IMR-90 (cell line): Measurements from ENCODE around the gene LMAN2. TPM values are rescaled to one million over a fixed set of nuclear protein-coding genes. Genes with fewer than 3 reads are reported as not detected.
"Not testable (repeated sequence)": the region's sequence is repeated elsewhere in the genome, so short reads cannot be mapped to it uniquely, and the experiment has no call there.

Experiments
- ATAC-seq: fragments of 200-7000 bp; cut with Tn5 transposase; 2 replicates; pipeline ENCODE4 v1.9.1; 2020; ENCODE audit warnings: low read depth, mild to moderate bottlenecking, moderate library complexity
- BruUV-seq: library from RNA; stranded (reverse); fragments of 400-500 nt; replicated peaks from 2 replicates; lab custom pipeline; 2021; lab: Mats Ljungman, UMichigan
- CTCF ChIA-PET: fragments of 300-600 bp; formaldehyde crosslinking; extraction: SDS; loops from one replicate; lab custom pipeline; 2021; ENCODE audit warnings: antibody characterized with exemption; lab: Yijun Ruan, JAX
- POLR2A ChIA-PET: fragments of 300-600 bp; sonication (Branson Sonifier 250); formaldehyde crosslinking; loops from one replicate; lab custom pipeline; 2022; ENCODE audit warnings: antibody characterized with exemption; ENCODE audit not compliant: unreplicated experiment; lab: Charles Lee
- DNase-seq: peaks from one replicate; pipeline ENCODE4 v3.0.0; 2013
- H2AFZ ChIP-seq: replicated peaks from 2 replicates; pipeline ENCODE3; 2013; ENCODE audit warnings: low read length, mild to moderate bottlenecking; ENCODE audit not compliant: poor library complexity
- H2AK5ac ChIP-seq: 2 replicates; pipeline ENCODE4 v1.6.1; 2013; ENCODE audit warnings: low read depth, low read length, inconsistent platforms
- H2AK9ac ChIP-seq: replicated peaks from 2 replicates; pipeline ENCODE3; 2013; ENCODE audit warnings: mild to moderate bottlenecking, low read depth, low read length, moderate library complexity; ENCODE audit not compliant: poor library complexity
- H2BK120ac ChIP-seq: 2 replicates; pipeline ENCODE4 v1.6.1; 2013; ENCODE audit warnings: low read depth, low read length, inconsistent platforms
- H2BK15ac ChIP-seq: 3 replicates; pipeline ENCODE4 v1.6.1; 2013; ENCODE audit warnings: low read depth, low read length, inconsistent platforms
- H2BK20ac ChIP-seq: 2 replicates; pipeline ENCODE4 v1.6.1; 2013; ENCODE audit warnings: low read depth, mild to moderate bottlenecking, inconsistent platforms, low read length, moderate library complexity
- H2BK5ac ChIP-seq: 2 replicates; pipeline ENCODE4 v1.6.1; 2013; ENCODE audit warnings: mild to moderate bottlenecking, low read depth, low read length, inconsistent platforms; ENCODE audit not compliant: poor library complexity, severe bottlenecking
- H3K14ac ChIP-seq: replicated peaks from 2 replicates; pipeline ENCODE4 v1.6.1; 2013; ENCODE audit warnings: low read depth, low read length, inconsistent platforms
- H3K18ac ChIP-seq: 2 replicates; pipeline ENCODE4 v1.6.1; 2013; ENCODE audit warnings: low read depth, low read length, control low read depth
- H3K23ac ChIP-seq: 2 replicates; pipeline ENCODE4 v1.6.1; 2013; ENCODE audit warnings: low read depth, low read length, inconsistent platforms
- H3K27ac ChIP-seq: 2 replicates; pipeline ENCODE4 v1.5.1; 2013; ENCODE audit warnings: mild to moderate bottlenecking, control low read depth, low read length; ENCODE audit not compliant: insufficient read depth
- H3K27me3 ChIP-seq: 2 replicates; pipeline ENCODE4 v1.6.1; 2013; ENCODE audit warnings: low read length; ENCODE audit not compliant: control insufficient read depth, insufficient read depth
- H3K36me3 ChIP-seq: 2 replicates; pipeline ENCODE4 v1.6.1; 2013; ENCODE audit warnings: low read length, mixed read lengths; ENCODE audit not compliant: control insufficient read depth, insufficient read depth
- H3K4ac ChIP-seq: 2 replicates; pipeline ENCODE4 v1.6.1; 2013; ENCODE audit warnings: low read depth, low read length, inconsistent platforms
- H3K4me1 ChIP-seq: 2 replicates; pipeline ENCODE4 v1.6.1; 2013; ENCODE audit warnings: low read length, mixed read lengths; ENCODE audit not compliant: control insufficient read depth, insufficient read depth
- H3K4me2 ChIP-seq: 2 replicates; pipeline ENCODE4 v1.6.1; 2013; ENCODE audit warnings: low read depth, mild to moderate bottlenecking, control low read depth, low read length, moderate library complexity
- H3K4me3 ChIP-seq: 2 replicates; pipeline ENCODE4 v1.5.1; 2013; ENCODE audit warnings: low read depth, mild to moderate bottlenecking, control low read depth, low read length, moderate library complexity; ENCODE audit not compliant: insufficient read depth
- H3K56ac ChIP-seq: 2 replicates; pipeline ENCODE4 v1.6.1; 2013; ENCODE audit warnings: low read length, inconsistent platforms; ENCODE audit not compliant: insufficient read depth; ENCODE audit errors: extremely low read depth
- H3K79me1 ChIP-seq, 2 experiments: 2 replicates each; pipeline ENCODE4 v1.6.1; 2013; ENCODE audit warnings: low read length in 2 of 2, inconsistent platforms in 1 of 2, low read depth in 1 of 2
- H3K9ac ChIP-seq: 2 replicates; pipeline ENCODE4 v1.6.1; 2013; ENCODE audit warnings: low read depth, low read length, control low read depth
- H3K9me1 ChIP-seq: 2 replicates; pipeline ENCODE4 v1.6.1; 2013; ENCODE audit warnings: low read length, inconsistent platforms; ENCODE audit not compliant: insufficient read depth
- H3K9me3 ChIP-seq: 2 replicates; pipeline ENCODE4 v1.6.1; 2013; ENCODE audit warnings: low read length; ENCODE audit not compliant: control insufficient read depth, insufficient read depth
- H4K20me1 ChIP-seq: 2 replicates; pipeline ENCODE4 v1.6.1; 2013; ENCODE audit warnings: low read length, inconsistent platforms; ENCODE audit not compliant: insufficient read depth
- H4K5ac ChIP-seq: 2 replicates; pipeline ENCODE4 v1.6.1; 2013; ENCODE audit warnings: mild to moderate bottlenecking, low read depth, low read length, control low read depth
- H4K8ac ChIP-seq, 2 experiments: 2 replicates each; pipeline ENCODE4 v1.6.1; 2013; ENCODE audit warnings: low read depth in 2 of 2, low read length in 2 of 2, control low read depth in 1 of 2, inconsistent platforms in 1 of 2
- H4K91ac ChIP-seq: 2 replicates; pipeline ENCODE4 v1.6.1; 2013; ENCODE audit warnings: low read depth, low read length, inconsistent platforms; ENCODE audit not compliant: insufficient read depth
- MXI1 ChIP-seq: IDR thresholded peaks from 2 replicates; pipeline ENCODE4 v1.6.1; 2012; ENCODE audit warnings: low read depth, mild to moderate bottlenecking, low read length, moderate library complexity, borderline replicate concordance
- RCOR1 ChIP-seq: IDR thresholded peaks from 2 replicates; pipeline ENCODE4 v1.6.1; 2012; ENCODE audit warnings: mild to moderate bottlenecking, low read length, improper control_type of control experiment; ENCODE audit not compliant: insufficient replicate concordance
- WGBS, 2 experiments: methylation state at CpG; one replicate each; pipeline versions ENCODE4 v1.1.5 to v1.1.7; 2013; ENCODE audit warnings: missing lambda C conversion rate in 2 of 2; ENCODE audit not compliant: insufficient read length in 1 of 2; ENCODE audit errors: extremely low coverage in 2 of 2; 5-methylcytosine and 5-hydroxymethylcytosine counted together
- dilution Hi-C: fragments of 300-500 bp; cut with HindIII; formaldehyde crosslinking; loops from one replicate; pipeline ENCODE4 v1.14.3; 2018; ENCODE audit warnings: low sequenced_read_pairs; ENCODE audit not compliant: unreplicated experiment
- in situ Hi-C: fragments of 300-500 bp; cut with MboI; formaldehyde crosslinking; loops from 3 replicates; pipeline ENCODE4 v1.14.3; 2019; ENCODE audit warnings: low sequenced_read_pairs, inconsistent platforms, mixed read lengths
- intact Hi-C: fragments of 100-400 bp; cut with micrococcal nuclease; formaldehyde crosslinking; loops from 2 replicates; pipeline ENCODE4 v1.10.0; 2022
- polyA plus RNA-seq, 3 experiments: library from polyadenylated mRNA; depleted of rRNA; stranded (reverse); fragments of >200 nt; gene quantifications; 2 replicates each; pipeline ENCODE4 v1.2.3, GENCODE V29; 2012; ENCODE audit warnings: low replicate concordance in 1 of 3
- total RNA-seq: library from RNA; depleted of rRNA; stranded (reverse); fragments of >200 nt; gene quantifications from 2 replicates; pipeline ENCODE4 v1.2.3, GENCODE V29; 2012

Gene LMAN2
- total and polyA plus RNA-seq, 2 of the 4 experiments (the other 2 are of a cell fraction) = 253 to 303 TPM

- H3K36me3 ChIP-seq = peaks cover 12% of the 10 kb centered on the region
- no peak overlapping the region for H2BK120ac ChIP-seq
- no peak overlapping the region for H2BK20ac ChIP-seq
- WGBS, 2 experiments = 94% methylated on average over 3 of the region's 6 CpGs; no CpG with 5 or more reads in 1 of the 2 experiments
- no peak overlapping the region for H3K9ac ChIP-seq
- H2AK9ac ChIP-seq = no peak overlapping the region
- ChIA-PET CTCF (no interaction called here), POLR2A (no interaction called here)
- no peaks in the 10 kb centered on the region for H3K9me3 ChIP-seq
- no peak for DNase-seq
- H2BK5ac ChIP-seq = no peak overlapping the region
- peaks cover 9% of the 10 kb centered on the region for H3K4me1 ChIP-seq
- H2AFZ ChIP-seq = no peak overlapping the region
- no peak overlapping the region for H3K18ac ChIP-seq
- H4K5ac ChIP-seq = no peak overlapping the region
- peaks cover 41 to 50% of the 10 kb centered on the region in 2 experiments for H3K79me1 ChIP-seq
- H3K9me1 ChIP-seq = peaks cover 12% of the 10 kb centered on the region; the same call in 1 of the 2 replicates
- no peak overlapping the region for H2BK15ac ChIP-seq
- no peak overlapping the region for H4K8ac ChIP-seq
- H3K4me3 ChIP-seq = no peak overlapping the region
- no TSS peak for BruUV-seq
- no peak overlapping the region for H3K27ac ChIP-seq
- in situ Hi-C loops = no loop called here
- H3K23ac ChIP-seq = no peak overlapping the region
- H3K4me2 ChIP-seq = no peak overlapping the region
- no peak overlapping the region for H3K56ac ChIP-seq
- H3K4ac ChIP-seq = no peak overlapping the region
- H3K14ac ChIP-seq = no peak overlapping the region
- intact Hi-C loops = no loop called here
- TF ChIP-seq MXI1 = no peak
- no peak for TF ChIP-seq RCOR1
- H2AK5ac ChIP-seq = no peak overlapping the region
- peaks cover 19% of the 10 kb centered on the region; the same call in 1 of the 2 replicates for H4K20me1 ChIP-seq
- no peak overlapping the region for H4K91ac ChIP-seq
- dilution Hi-C loops = no loop called here
- no peak for ATAC-seq
- no peaks in the 10 kb centered on the region for H3K27me3 ChIP-seq
These were observed 7.7 kb downstream of the LMAN2 start for GRCh38 chr5:177343777-177344176.

DNA sequence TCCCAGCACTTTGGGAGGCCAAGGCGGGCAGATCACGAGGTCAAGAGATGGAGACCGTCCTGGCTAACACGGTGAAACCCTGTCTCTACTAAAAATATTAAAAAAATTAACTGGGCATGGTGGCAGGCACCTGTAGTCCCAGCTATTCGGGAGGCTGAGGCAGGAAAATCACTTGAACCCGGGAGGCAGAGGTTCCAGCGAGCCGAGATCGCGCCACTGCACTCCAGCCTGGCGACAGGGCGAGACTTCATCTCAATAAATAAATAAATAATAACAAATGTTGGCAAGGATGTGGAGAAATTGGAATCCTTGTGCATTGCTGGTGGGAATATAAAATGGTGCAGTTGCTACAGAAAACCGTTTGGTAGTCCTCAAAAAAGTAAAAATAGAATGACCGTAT, 8.5 kb downstream of the LMAN2 start:
- H3K56ac ChIP-seq, H2BK15ac ChIP-seq, ATAC-seq, H4K5ac ChIP-seq, CTCF ChIA-PET, H2BK20ac ChIP-seq, H2AK9ac ChIP-seq, BruUV-seq, H4K91ac ChIP-seq, H3K9me3 ChIP-seq, H3K18ac ChIP-seq, in situ Hi-C loops, H3K4ac ChIP-seq, H3K4me1 ChIP-seq, H2AFZ ChIP-seq, H3K9ac ChIP-seq, H4K8ac ChIP-seq, POLR2A ChIA-PET, H3K4me2 ChIP-seq, dilution Hi-C loops, H3K14ac ChIP-seq, H3K23ac ChIP-seq, H3K27me3 ChIP-seq, H2AK5ac ChIP-seq, H3K27ac ChIP-seq, H2BK120ac ChIP-seq, H2BK5ac ChIP-seq, DNase-seq, H3K4me3 ChIP-seq, intact Hi-C loops: not testable (repeated sequence)
- Histone ChIP-seq H3K9me1 (peaks cover 12% of the 10 kb centered on the region; the same call in 1 of the 2 replicates), H3K79me1 (peaks cover 41 to 55% of the 10 kb centered on the region in 2 experiments), H3K36me3 (peaks cover 20% of the 10 kb centered on the region), H4K20me1 (peaks cover 22% of the 10 kb centered on the region; the same call in 1 of the 2 replicates)
- WGBS, 2 experiments = no CpG with 5 or more reads among the region's 14 CpGs
